Colonic mucosa (tissue), 4 donors: ENCODE data around the gene SH3TC1. TPM values are rescaled to one million over a fixed set of nuclear protein-coding genes. Genes with fewer than 3 reads are reported as not detected.
A peak's percentile ranks its signal among the peaks of the same experiment; 100 is the strongest.

Experiments used
- DNase-seq: peaks from one replicate; pipeline ENCODE4 v3.0.0-alpha.2; 2020
- H3K27ac ChIP-seq: fragments of 200-600 bp; one replicate; pipeline ENCODE4 v1.8.0; 2021
- H3K27me3 ChIP-seq: fragments of 200-600 bp; one replicate; pipeline ENCODE4 v1.8.0; 2021
- H3K36me3 ChIP-seq: fragments of 200-600 bp; one replicate; pipeline ENCODE4 v1.8.0; 2021
- H3K4me1 ChIP-seq: fragments of 200-600 bp; one replicate; pipeline ENCODE4 v1.8.0; 2021; ENCODE audit warnings: mild to moderate bottlenecking
- H3K4me3 ChIP-seq: fragments of 200-600 bp; one replicate; pipeline ENCODE4 v1.8.0; 2021
- H3K9ac ChIP-seq, 2 donors: one replicate each; pipeline ENCODE4 v1.7.0; 2013; ENCODE audit warnings: control low read depth in 2 of 2, low read depth in 2 of 2, low read length in 2 of 2
- H3K9me3 ChIP-seq: fragments of 200-600 bp; one replicate; pipeline ENCODE4 v1.8.0; 2021
- intact Hi-C: fragments of 100-400 bp; cut with DNase I; formaldehyde crosslinking; loops from one replicate; pipeline ENCODE4 v1.14.1; 2022
- total RNA-seq, 2 donors: library from RNA; stranded (reverse); fragmentation: NEBNext Ultra II Directional in 1 of 2; extraction: Animal tissue kit (Norgen Biotek cat#: 25700) in 1 of 2; gene quantifications; one replicate each; pipeline ENCODE4 v1.2.1, GENCODE V29; 2021
- TF ChIP-seq, protein P1 (sequence below): fragments of 200-600 bp; IDR thresholded peaks from one replicate; pipeline ENCODE4 v1.8.0; 2022; ENCODE audit warnings: antibody characterized with exemption, mild to moderate bottlenecking
- donor health status: healthy.
- donor health status: DM: no; HTN: no; CAD: no.
- donor health status: DM: no; HTN: no; CAD: no.

The SH3TC1 gene
- total RNA-seq, 2 donors from 2014 or later = 10.8 to 22.5 TPM

DNA sequence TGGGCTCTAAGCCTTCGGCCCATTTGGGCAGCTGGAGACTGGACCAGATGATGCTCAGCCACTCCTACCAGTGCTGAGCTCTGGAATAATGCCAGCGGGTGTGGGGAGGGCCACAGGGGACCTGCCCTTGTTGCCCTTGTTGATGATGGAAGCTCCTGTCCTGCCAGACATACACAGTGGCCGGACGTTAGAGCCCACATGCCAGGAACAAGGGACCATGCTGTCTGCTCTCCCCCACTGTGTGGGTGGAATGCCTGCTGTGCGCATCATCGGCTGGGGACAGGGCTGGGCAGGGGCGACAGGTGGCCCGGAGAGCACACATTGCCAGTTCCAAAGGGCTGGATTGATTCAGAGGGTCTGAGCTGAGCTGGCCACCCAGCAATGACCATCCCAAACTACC, 42.5 kb upstream of the SH3TC1 start:
- no peaks in the 10 kb centered on the region for H3K36me3 ChIP-seq
- no peak overlapping the region for H3K4me3 ChIP-seq

DNA sequence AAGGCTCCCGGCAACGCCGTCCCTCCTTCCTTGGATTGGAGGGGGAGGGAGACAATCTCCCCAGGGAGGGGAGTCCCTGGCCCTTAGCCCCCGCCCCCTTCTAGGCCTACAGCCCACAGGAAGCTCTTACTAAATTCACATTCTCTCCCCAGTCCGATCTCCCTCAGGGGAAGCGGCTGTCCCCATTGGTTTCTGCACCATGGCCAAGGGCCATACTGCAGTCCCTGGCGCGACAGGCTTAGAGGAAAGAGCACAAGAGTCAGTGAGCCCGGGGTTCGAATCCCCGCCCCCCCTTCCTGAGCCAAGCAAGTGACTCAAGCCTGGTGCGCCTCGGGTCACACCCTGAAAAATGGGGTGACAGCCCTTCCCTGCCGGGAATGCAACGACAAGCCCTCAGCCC, 41.6 kb upstream of the SH3TC1 start:
- no peak overlapping the region for H3K27ac ChIP-seq
- peaks cover 7% of the 10 kb centered on the region for H3K4me1 ChIP-seq
- no peaks in the 10 kb centered on the region for H3K36me3 ChIP-seq
- DNase-seq = no peak
- no peaks in the 10 kb centered on the region for H3K9me3 ChIP-seq
- intact Hi-C loops = no loop called here
- H3K4me3 ChIP-seq = peak overlapping the region; percentile 84
- TF ChIP-seq, protein P1, sequence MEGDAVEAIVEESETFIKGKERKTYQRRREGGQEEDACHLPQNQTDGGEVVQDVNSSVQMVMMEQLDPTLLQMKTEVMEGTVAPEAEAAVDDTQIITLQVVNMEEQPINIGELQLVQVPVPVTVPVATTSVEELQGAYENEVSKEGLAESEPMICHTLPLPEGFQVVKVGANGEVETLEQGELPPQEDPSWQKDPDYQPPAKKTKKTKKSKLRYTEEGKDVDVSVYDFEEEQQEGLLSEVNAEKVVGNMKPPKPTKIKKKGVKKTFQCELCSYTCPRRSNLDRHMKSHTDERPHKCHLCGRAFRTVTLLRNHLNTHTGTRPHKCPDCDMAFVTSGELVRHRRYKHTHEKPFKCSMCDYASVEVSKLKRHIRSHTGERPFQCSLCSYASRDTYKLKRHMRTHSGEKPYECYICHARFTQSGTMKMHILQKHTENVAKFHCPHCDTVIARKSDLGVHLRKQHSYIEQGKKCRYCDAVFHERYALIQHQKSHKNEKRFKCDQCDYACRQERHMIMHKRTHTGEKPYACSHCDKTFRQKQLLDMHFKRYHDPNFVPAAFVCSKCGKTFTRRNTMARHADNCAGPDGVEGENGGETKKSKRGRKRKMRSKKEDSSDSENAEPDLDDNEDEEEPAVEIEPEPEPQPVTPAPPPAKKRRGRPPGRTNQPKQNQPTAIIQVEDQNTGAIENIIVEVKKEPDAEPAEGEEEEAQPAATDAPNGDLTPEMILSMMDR = no peak
- no peak overlapping the region for H3K9ac ChIP-seq
- peaks cover 7% of the 10 kb centered on the region for H3K27me3 ChIP-seq

More for the DNA sequence above, 42.5 kb upstream of the SH3TC1 start:
- TF ChIP-seq, protein P1 = no peak
- Histone ChIP-seq H3K27me3 (peaks cover 7% of the 10 kb centered on the region), H3K9me3 (no peaks in the 10 kb centered on the region), H3K4me1 (peaks cover 7% of the 10 kb centered on the region), H3K27ac (no peak overlapping the region), H3K9ac (no peak overlapping the region)
- DNase-seq = no peak
- intact Hi-C loops = no loop called here

DNA sequence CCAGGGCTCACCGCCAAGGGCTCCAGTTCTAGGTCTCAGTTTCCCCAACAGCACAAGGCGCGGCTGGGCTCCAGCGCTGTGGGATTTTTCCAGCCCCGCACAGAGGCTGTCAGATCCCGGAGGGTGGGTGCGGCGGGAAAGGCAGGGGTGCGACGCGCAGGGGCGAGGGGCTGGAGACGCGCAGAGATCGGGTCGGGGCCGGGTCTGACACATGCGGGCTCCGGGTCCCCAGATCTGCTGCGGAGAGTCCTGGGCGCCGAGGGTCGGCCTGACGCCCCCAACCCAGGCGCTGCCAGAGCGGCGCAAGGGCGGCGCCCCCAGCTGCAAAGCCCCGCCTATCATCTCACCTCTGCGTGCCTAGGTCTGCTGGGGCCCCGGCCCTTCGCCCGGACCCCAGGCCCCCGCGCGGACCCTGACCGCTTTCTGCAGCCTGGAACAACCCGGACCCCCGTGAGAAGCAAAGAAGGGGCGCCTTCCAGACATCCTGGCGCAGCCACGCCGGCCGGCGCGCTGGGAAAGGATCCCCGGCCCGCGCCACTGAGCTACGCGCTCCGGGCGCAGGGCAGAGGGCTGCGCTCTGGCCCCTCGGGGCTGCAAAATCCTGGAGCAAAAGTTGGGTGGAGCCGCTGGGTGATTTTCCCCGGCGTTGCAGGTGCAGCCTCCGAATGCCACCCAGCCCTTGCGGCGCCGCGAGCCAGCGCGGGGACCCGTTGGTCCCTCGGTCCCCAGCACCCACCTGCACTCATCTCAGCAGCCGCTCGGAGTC, 41.0 kb upstream of the SH3TC1 start:
- Histone ChIP-seq H3K9ac (peak overlapping the region; percentile 54 to 55), H3K27ac (no peak overlapping the region), H3K27me3 (peaks cover 7% of the 10 kb centered on the region), H3K4me1 (peaks cover 7% of the 10 kb centered on the region), H3K4me3 (peak overlapping the region; percentile 84), H3K36me3 (no peaks in the 10 kb centered on the region), H3K9me3 (no peaks in the 10 kb centered on the region)
- intact Hi-C loops = no loop called here
- TF ChIP-seq, protein P1 = no peak
- no peak for DNase-seq

DNA sequence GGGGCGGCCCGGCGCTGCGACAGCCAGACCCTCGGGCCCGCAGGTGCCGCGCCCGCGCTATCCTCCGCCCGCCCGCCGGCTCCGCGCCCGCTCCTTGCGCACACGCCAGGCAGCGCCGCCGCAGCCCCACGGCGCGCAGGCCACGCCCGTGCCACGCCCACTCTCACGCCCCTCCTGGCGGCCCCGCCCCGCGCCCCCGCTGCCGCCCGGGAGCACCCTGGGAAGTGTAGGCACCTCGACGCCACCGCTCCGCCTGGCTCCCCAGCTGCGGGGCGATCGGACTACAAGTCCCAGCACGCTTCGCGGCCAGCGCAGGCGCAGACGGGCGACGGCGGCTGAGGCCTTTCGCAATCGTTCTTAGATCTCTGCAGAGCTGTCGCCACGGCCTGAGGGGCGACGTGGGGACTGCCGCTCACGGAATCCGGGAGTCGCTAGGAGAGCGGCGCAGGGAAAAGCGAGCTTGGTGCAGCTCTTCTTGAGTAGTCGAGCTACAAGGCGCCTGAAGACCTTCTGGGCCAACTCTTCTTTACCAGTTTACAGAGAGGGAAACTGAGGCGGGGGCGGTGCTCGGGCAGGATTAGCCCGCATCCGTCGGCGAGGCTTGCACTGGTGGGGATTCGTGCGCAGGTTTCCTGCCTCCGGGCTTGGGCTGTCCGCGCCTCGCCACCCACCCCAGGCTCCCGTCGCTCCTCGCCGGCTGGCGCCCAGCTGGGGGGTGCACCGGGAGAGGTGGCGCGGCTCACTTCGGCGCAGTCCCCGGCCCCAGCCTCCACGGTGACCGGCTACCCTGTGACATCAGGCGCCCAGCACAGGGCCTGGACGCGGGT, 40.2 kb upstream of the SH3TC1 start, which contains the start of gene ABLIM2:
TSS of gene ABLIM2 (minus strand) at position 104 of the 827 bp plus-strand sequence. CDS start 124 bp downstream, outside the sequence.
- H3K27me3 ChIP-seq = peaks cover 7% of the 10 kb centered on the region
- H3K9me3 ChIP-seq = no peaks in the 10 kb centered on the region
- DNase-seq = peak; percentile 98
- H3K9ac ChIP-seq = peak within 1 kb of the TSS; percentile 76 to 81
- no peak within 1 kb of the TSS for H3K27ac ChIP-seq
- no peaks in the 10 kb centered on the region for H3K36me3 ChIP-seq
- TF ChIP-seq, protein P1 = no peak
- peak within 1 kb of the TSS; percentile 84 for H3K4me3 ChIP-seq
- peaks cover 7% of the 10 kb centered on the region for H3K4me1 ChIP-seq
- intact Hi-C loops = no loop called here

DNA sequence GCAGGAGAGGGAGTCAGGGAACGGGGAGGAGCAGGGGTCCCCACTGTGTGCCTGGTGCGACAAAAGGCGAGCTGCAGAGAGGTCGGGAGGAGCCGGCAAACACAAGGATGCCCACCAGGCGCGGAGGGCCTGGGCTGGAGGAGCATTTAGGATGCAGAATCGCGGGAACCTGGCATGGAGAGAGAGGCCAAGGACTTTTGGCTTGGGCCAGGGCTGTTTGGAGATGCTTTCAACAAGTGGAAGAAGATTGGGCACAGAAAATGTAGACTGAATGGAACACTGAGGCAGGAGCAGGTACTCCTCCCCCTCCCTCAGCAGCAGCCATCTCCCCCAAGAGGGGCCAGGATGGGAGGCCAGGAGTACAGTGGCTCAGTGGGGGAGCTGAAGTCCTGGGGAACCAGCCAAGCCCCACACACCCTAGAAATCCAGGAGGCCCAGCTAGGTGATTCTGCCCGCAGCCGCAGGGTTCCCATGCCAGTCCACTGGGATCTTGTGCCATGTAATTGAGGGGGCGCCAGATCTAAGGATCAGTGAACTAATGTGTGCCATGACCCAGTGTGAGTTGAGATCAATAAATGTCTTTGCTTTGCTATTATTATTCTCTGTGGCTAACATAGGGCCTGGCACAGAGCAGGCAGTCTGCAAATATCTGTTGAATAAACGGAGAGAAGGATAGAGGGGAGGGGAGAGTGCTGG, 39.4 kb upstream of the SH3TC1 start:
- intact Hi-C loops = no loop called here
- no peak for DNase-seq
- TF ChIP-seq, protein P1 = no peak
- Histone ChIP-seq H3K9me3 (no peaks in the 10 kb centered on the region), H3K36me3 (no peaks in the 10 kb centered on the region), H3K27me3 (peaks cover 7% of the 10 kb centered on the region), H3K27ac (no peak overlapping the region), H3K9ac (peak overlapping the region; percentile 76 to 81), H3K4me3 (peak overlapping the region; percentile 59), H3K4me1 (peaks cover 7% of the 10 kb centered on the region)
